SK-N-SH (cell line): Measurements from ENCODE around the gene RBM4B. TPM values are rescaled to one million over a fixed set of nuclear protein-coding genes. Genes with fewer than 3 reads are reported as not detected.

Experiments used
- CTCF ChIA-PET: fragments of 300-600, 350-600 bp; formaldehyde crosslinking; extraction: SDS; loops from one replicate; lab custom pipeline; 2021; lab: Yijun Ruan, JAX
- POLR2A ChIA-PET: fragments of 350-600 bp; sonication (Branson Sonifier 250); formaldehyde crosslinking; extraction: SDS; loops from one replicate; lab custom pipeline; 2020; ENCODE audit warnings: antibody characterized with exemption, inconsistent platforms; lab: Yijun Ruan, JAX
- DNase-seq: peaks from one replicate; pipeline ENCODE4 v3.0.0; 2012
- H2AFZ ChIP-seq: fragments of 200-600 bp; sonication (generic); 2 replicates; pipeline ENCODE4 v1.8.1; 2016; ENCODE audit warnings: antibody characterized with exemption, mild to moderate bottlenecking, low read depth
- H3F3A ChIP-seq: fragments of 200-600 bp; sonication (generic); replicated peaks from 2 replicates; pipeline ENCODE3; 2016; ENCODE audit warnings: antibody characterized with exemption, mild to moderate bottlenecking; ENCODE audit not compliant: insufficient read depth
- H3K27ac ChIP-seq, 2 experiments: fragments of 200-500 bp in 1 of 2; fragments of 200-600 bp in 1 of 2; sonication (Bioruptor generic) in 1 of 2; sonication (generic), shearing (Covaris generic) in 1 of 2; 2 replicates each; pipeline versions ENCODE4 v1.5.1 to v1.6.1; 2014 to 2016; ENCODE audit warnings: low read depth in 2 of 2, inconsistent platforms in 1 of 2, low read length in 1 of 2, mild to moderate bottlenecking in 1 of 2, mixed read lengths in 1 of 2
- H3K27me3 ChIP-seq: fragments of 200-600 bp; sonication (generic), shearing (Covaris generic); 2 replicates; pipeline ENCODE4 v1.6.1; 2016; ENCODE audit warnings: mixed run types; ENCODE audit not compliant: insufficient read depth
- H3K36me3 ChIP-seq, 2 experiments: fragments of 200-500 bp in 1 of 2; fragments of 200-600 bp in 1 of 2; sonication (Bioruptor generic) in 1 of 2; sonication (generic) in 1 of 2; replicated peaks in 1 of 2; 2 replicates each; pipeline versions ENCODE3 to v1.5.1; 2014 to 2016; ENCODE audit warnings: low read length in 1 of 2, mild to moderate bottlenecking in 1 of 2; ENCODE audit not compliant: insufficient read depth in 2 of 2, control insufficient read depth in 1 of 2
- H3K4me1 ChIP-seq, 2 experiments: fragments of 200-500 bp in 1 of 2; fragments of 200-600 bp in 1 of 2; sonication (Bioruptor generic) in 1 of 2; sonication (generic), shearing (Covaris generic) in 1 of 2; 2 replicates each; pipeline versions ENCODE4 v1.5.1 to v1.6.1; 2014 to 2016; ENCODE audit warnings: low read depth in 1 of 2, low read length in 1 of 2, mixed run types in 1 of 2; ENCODE audit not compliant: insufficient read depth in 2 of 2, control insufficient read depth in 1 of 2
- H3K4me2 ChIP-seq: fragments of 200-600 bp; sonication (generic), shearing (Covaris generic); 2 replicates; pipeline ENCODE4 v1.6.1; 2017; ENCODE audit warnings: mixed run types
- H3K4me3 ChIP-seq, 2 experiments: fragments of 200-500 bp in 1 of 2; fragments of 200-600 bp in 1 of 2; sonication (Bioruptor generic) in 1 of 2; sonication (generic), shearing (Covaris generic) in 1 of 2; 2 replicates each; pipeline versions ENCODE4 v1.5.1 to v1.8.1; 2014 to 2016; ENCODE audit warnings: low read depth in 2 of 2, inconsistent platforms in 1 of 2, low read length in 1 of 2, mild to moderate bottlenecking in 1 of 2, mixed read lengths in 1 of 2, moderate library complexity in 1 of 2
- H3K79me2 ChIP-seq: fragments of 200-600 bp; sonication (generic); 2 replicates; pipeline ENCODE4 v1.8.1; 2017; ENCODE audit warnings: mild to moderate bottlenecking; ENCODE audit not compliant: insufficient read depth
- H3K9ac ChIP-seq: fragments of 200-600 bp; sonication (generic); 2 replicates; pipeline ENCODE4 v1.6.1; 2017; ENCODE audit warnings: mixed run types
- H3K9me2 ChIP-seq: fragments of 200-600 bp; sonication (generic); 2 replicates; pipeline ENCODE4 v1.6.1; 2017; ENCODE audit warnings: mixed run types
- H3K9me3 ChIP-seq: fragments of 200-600 bp; sonication (generic); 2 replicates; pipeline ENCODE4 v1.6.1; 2017; ENCODE audit warnings: mixed run types, mild to moderate bottlenecking, moderate library complexity
- H4K20me1 ChIP-seq: fragments of 200-600 bp; sonication (generic); 2 replicates; pipeline ENCODE4 v1.6.1; 2017; ENCODE audit warnings: mild to moderate bottlenecking, mixed run types; ENCODE audit not compliant: insufficient read depth
- GATA2 ChIP-seq: sonication (generic); formaldehyde crosslinking; IDR thresholded peaks from 2 replicates; pipeline ENCODE4 v1.5.0; 2020; ENCODE audit warnings: mild to moderate bottlenecking, missing genetic modification reagents
- JUND ChIP-seq: IDR thresholded peaks from 2 replicates; pipeline ENCODE4 v1.4.0; 2012
- MXI1 ChIP-seq: IDR thresholded peaks from 2 replicates; pipeline ENCODE4 v1.6.1; 2012; ENCODE audit warnings: mild to moderate bottlenecking, low read depth, low read length, improper control_type of control experiment
- RCOR1 ChIP-seq: fragments of 150-350 bp; IDR thresholded peaks from 2 replicates; pipeline ENCODE4 v1.6.1; 2017; ENCODE audit warnings: antibody characterized with exemption, low read length
- RFX5 ChIP-seq: IDR thresholded peaks from 2 replicates; pipeline ENCODE4 v1.6.1; 2012; ENCODE audit warnings: mild to moderate bottlenecking, improper control_type of control experiment, low read length
- TEAD4 ChIP-seq: IDR thresholded peaks from 2 replicates; pipeline ENCODE4 v1.4.0; 2012; ENCODE audit warnings: mild to moderate bottlenecking, borderline replicate concordance; ENCODE audit not compliant: insufficient read depth
- YY1 ChIP-seq: IDR thresholded peaks from 2 replicates; pipeline ENCODE4 v1.4.0; 2012; ENCODE audit warnings: low read depth, mild to moderate bottlenecking
- WGBS: methylation state at CpG from one replicate; pipeline ENCODE4 v1.1.6; 2017; ENCODE audit warnings: low lambda C conversion rate; 5-methylcytosine and 5-hydroxymethylcytosine counted together
- polyA plus RNA-seq, 3 experiments: library from polyadenylated mRNA; depleted of rRNA; stranded (reverse); fragments of >200 nt; gene quantifications; 2 replicates each; pipeline ENCODE4 v1.2.3, GENCODE V29; 2012
- TF ChIP-seq, protein P1 (sequence below): IDR thresholded peaks from 2 replicates; pipeline ENCODE4 v1.4.0; 2012; ENCODE audit warnings: low read depth
- TF ChIP-seq, protein P2 (sequence below): IDR thresholded peaks from 2 replicates; pipeline ENCODE4 v1.4.0; 2012; ENCODE audit warnings: low read depth, borderline replicate concordance

RBM4B gene
- polyA plus RNA-seq, 1 of the 3 experiments (the other 2 are of a cell fraction): 31.1 TPM

DNA sequence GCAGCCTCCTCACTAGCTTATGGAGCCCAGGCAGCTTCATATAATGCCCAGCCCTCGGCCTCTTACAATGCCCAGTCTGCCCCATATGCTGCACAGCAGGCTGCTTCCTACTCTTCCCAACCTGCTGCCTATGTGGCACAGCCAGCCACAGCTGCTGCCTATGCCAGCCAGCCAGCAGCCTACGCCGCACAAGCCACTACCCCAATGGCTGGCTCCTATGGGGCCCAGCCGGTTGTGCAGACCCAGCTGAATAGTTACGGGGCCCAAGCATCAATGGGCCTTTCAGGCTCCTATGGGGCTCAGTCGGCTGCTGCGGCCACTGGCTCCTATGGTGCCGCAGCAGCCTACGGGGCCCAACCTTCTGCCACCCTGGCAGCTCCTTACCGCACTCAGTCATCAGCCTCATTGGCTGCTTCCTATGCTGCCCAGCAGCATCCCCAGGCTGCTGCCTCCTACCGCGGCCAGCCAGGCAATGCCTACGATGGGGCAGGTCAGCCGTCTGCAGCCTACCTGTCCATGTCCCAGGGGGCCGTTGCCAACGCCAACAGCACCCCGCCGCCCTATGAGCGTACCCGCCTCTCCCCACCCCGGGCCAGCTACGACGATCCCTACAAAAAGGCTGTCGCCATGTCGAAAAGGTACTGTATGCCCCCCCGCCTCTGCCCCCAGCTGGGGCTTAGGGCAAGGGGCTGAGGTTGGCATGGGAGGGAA is 52.5 kb downstream of the RBM4B start:
- no peaks in the 10 kb centered on the region for H3F3A ChIP-seq
- H3K27me3 ChIP-seq: no peaks in the 10 kb centered on the region
- H3K4me3 ChIP-seq: no peak overlapping the region
- ChIA-PET POLR2A (interaction anchor here (0.8 to 1.8 kb wide), 2 partner anchors 9 to 13 kb away, joined by 3 to 13 read pairs; partner anchors contain the start of genes RBM14 and RBM4), CTCF (interaction anchor here (1.9 kb wide), 1 partner anchor 53 kb away, joined by 5 read pairs; the partner anchor contains the start of gene RBM4B)
- H3K27ac ChIP-seq: no peak overlapping the region
- H3K4me1 ChIP-seq: no peaks in the 10 kb centered on the region; a peak in 1 of 4 replicates
- no peak overlapping the region for H2AFZ ChIP-seq
- peaks cover 97% of the 10 kb centered on the region for H4K20me1 ChIP-seq
- WGBS: 98% methylated on average over 9 of the region's 26 CpGs
- H3K9me2 ChIP-seq: no peaks in the 10 kb centered on the region
- H3K9me3 ChIP-seq: no peaks in the 10 kb centered on the region
- no peak for TF ChIP-seq YY1
- no peak for TF ChIP-seq TEAD4
- TF ChIP-seq, protein P1, sequence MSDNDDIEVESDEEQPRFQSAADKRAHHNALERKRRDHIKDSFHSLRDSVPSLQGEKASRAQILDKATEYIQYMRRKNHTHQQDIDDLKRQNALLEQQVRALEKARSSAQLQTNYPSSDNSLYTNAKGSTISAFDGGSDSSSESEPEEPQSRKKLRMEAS: no peak
- TF ChIP-seq RFX5: no peak
- TF ChIP-seq, protein P2, sequence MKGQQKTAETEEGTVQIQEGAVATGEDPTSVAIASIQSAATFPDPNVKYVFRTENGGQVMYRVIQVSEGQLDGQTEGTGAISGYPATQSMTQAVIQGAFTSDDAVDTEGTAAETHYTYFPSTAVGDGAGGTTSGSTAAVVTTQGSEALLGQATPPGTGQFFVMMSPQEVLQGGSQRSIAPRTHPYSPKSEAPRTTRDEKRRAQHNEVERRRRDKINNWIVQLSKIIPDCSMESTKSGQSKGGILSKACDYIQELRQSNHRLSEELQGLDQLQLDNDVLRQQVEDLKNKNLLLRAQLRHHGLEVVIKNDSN: no peak
- TF ChIP-seq RCOR1: no peak
- TF ChIP-seq MXI1: no peak
- TF ChIP-seq JUND: no peak
- no peak overlapping the region for H3K9ac ChIP-seq
- DNase-seq: no peak
- H3K79me2 ChIP-seq: peaks cover 100% of the 10 kb centered on the region
- H3K4me2 ChIP-seq: no peak overlapping the region
- peaks cover 70 to 71% of the 10 kb centered on the region in 2 experiments for H3K36me3 ChIP-seq

DNA sequence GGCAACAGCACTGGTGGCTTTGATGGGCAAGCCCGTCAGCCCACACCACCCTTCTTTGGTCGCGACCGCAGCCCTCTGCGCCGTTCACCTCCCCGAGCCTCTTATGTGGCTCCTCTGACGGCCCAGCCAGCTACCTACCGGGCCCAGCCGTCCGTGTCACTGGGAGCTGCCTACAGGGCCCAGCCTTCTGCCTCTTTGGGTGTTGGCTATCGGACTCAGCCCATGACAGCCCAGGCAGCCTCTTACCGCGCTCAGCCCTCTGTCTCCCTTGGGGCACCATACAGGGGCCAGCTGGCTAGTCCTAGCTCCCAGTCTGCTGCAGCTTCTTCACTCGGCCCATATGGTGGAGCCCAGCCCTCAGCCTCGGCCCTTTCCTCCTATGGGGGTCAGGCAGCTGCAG is 53.2 kb downstream of the RBM4B start:
- Histone ChIP-seq H3K27me3 (no peaks in the 10 kb centered on the region), H3K4me2 (no peak overlapping the region), H3K4me3 (no peak overlapping the region), H3K4me1 (no peaks in the 10 kb centered on the region; a peak in 1 of 4 replicates), H3K9me2 (no peaks in the 10 kb centered on the region), H2AFZ (no peak overlapping the region), H4K20me1 (peaks cover 97% of the 10 kb centered on the region), H3K36me3 (peaks cover 63 to 64% of the 10 kb centered on the region in 2 experiments), H3K27ac (no peak overlapping the region), H3K9me3 (no peaks in the 10 kb centered on the region), H3F3A (no peaks in the 10 kb centered on the region), H3K9ac (no peak overlapping the region), H3K79me2 (peaks cover 100% of the 10 kb centered on the region)
- TF ChIP-seq GATA2: no peak
- ChIA-PET POLR2A (interaction anchor here (0.8 to 1.8 kb wide), 2 partner anchors 8 to 14 kb away, joined by 3 to 13 read pairs; partner anchors contain the start of genes RBM14 and RBM4), CTCF (interaction anchor here (1.9 kb wide), 1 partner anchor 54 kb away, joined by 5 read pairs; the partner anchor contains the start of gene RBM4B)
- 98% methylated on average over 16 of the region's 16 CpGs for WGBS
- no peak for DNase-seq
